Endometrium (tissue), 2 donors: Measurements from ENCODE around the gene AKAP13.
"Not testable (repeated sequence)": the region's sequence is repeated elsewhere in the genome, so short reads cannot be mapped to it uniquely, and the experiment has no call there.

ENCODE experiments used
- FAIRE-seq: peaks from 2 replicates; lab custom pipeline; 2012; peaks lifted over from hg19 to GRCh38; lab: Jason Lieb, UNC
- donor health status: control.
- donor health status: control.

Gene AKAP13

GRCh38 chr15:85380217-85380811 lies at the start of gene AKAP13:
Gene AKAP13, plus strand, starts transcription at chr15:85380603. Its CDS starts 105,118 bp downstream, at chr15:85485721.
- FAIRE-seq: no peak

DNA sequence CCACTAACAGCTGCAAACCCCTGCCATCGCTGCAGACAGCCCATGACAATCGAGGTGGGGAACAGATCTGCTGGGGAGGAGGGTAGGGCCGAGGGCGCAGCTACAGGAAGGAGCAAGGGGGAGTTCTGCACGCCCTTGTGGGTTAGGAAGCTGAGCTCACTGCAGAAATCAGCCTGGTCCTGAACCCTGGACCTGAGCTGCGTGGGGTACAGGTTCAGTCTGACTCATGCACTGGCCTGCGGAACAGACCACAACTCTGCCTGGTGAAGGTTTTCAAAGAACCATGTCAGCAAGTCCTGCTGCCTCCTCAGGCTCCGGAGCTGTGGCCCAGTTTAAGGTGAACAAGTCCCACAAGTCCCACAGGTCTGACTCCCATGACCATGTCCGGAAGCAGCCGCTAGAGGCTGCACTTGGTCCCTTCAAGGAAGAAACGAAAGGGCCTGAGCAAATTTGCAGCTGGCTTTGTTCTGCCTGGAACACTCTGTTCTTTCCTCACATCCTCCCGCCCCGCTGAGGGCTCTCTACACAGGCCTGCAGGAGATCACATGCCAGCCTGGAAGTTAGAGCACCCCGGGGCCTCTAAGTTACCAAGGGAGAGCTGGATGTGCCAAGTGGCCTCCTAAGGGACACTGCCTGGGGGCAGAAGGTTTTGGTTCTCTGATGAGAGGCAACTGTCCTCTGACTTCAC lies 49.4 kb upstream of the AKAP13 start:
- no peak for FAIRE-seq

- no peak for FAIRE-seq
Measured at GRCh38 chr15:85331655-85332285, 48.6 kb upstream of the AKAP13 start.

- no peak for FAIRE-seq
Measured at GRCh38 chr15:85333132-85333831, 47.1 kb upstream of the AKAP13 start.

DNA sequence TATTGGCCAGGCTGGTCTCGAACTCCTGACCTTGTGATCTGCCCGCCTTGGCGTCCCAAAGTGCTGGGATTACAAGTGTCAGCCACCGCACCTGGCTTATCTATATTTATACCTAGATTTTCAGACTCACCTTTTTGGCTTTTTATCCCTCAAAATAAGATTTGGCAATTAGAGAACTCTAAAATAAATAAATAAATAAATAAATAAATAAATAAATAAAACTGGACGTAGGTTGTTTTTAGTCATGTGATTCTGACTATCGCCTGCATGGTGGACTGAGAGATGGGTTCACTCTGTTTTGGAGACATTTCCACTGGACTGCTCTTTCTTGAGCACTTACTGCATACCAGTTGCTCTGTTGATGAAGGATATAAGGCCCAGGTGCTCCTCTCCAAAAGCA lies 46.2 kb upstream of the AKAP13 start:
- no peak for FAIRE-seq

- no peak for FAIRE-seq
Measured at GRCh38 chr15:85335193-85335942, 45.0 kb upstream of the AKAP13 start.

DNA sequence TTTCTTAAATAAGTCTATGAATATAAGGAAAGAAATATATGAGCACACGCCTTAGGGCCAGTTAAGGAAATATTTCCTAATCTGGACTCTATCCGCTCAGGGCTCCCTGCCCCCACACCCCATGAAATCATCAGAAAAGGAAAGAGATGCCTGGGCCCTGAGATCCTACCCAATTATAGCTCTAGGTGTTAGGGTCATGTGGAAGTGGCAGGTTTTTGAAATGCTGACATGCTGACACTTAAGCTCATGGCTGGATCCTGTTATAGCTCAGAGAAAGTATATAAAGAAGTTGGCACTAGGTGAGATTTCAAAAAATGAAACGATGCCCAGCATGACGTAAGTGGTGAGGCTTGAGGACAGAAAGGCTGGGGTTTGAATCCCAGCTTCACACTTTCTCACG lies 43.5 kb upstream of the AKAP13 start:
- FAIRE-seq: no peak

DNA sequence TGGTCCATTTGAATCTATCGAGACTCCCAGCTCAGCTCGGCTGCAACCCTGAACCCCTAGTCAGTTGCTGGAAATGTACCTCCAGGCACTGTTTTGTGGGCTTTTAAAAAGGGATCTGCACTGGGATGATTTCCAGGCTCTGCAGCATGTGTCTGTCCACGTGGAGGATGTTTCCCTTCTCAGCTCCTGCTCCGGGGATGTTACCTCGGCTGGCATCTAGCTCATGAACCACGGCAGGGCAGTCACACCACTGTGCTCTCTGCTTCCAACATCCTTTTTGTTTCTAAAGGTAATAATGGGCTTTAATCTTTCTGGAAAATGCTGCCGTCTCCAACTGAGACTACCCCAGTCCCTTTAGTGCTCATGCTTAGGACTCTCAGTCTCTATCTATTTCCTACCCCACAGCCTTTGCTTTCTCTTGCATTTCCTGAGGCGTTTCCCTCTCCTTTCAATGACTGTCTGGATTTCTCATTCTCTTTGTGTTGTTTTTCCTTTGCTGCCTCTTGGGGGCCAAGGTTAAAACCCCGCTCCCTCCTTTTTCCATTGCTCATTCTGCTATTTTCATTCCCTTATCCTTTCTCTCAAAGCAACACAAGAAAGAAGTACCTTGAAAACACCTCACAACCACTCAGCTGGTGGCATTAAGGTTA lies 42.9 kb upstream of the AKAP13 start:
- no peak for FAIRE-seq

DNA sequence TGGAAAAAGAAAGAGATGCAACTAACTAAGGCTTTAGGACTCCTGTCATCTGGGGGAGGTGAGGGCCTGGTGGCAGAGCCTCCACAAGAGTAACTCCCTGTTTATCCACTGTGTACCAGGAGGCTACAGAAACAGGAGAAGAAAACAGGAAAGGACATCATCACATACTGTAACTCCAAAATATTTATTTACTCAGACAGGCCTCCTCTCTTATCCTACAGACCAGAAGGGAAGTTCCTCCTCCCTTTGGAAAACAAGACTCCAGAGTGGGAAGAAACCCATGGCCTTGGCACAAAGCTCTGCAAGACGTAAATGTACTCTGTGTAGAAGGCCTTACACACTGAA lies 40.1 kb upstream of the AKAP13 start:
- FAIRE-seq: no peak

GRCh38 chr15:85340852-85341251 lies 39.6 kb upstream of the AKAP13 start:
- FAIRE-seq: no peak

- FAIRE-seq: not testable (repeated sequence)
Measured at GRCh38 chr15:85342163-85342562, 38.2 kb upstream of the AKAP13 start.

GRCh38 chr15:85343443-85343842 lies 37.0 kb upstream of the AKAP13 start:
- FAIRE-seq: peak; percentile 96

DNA sequence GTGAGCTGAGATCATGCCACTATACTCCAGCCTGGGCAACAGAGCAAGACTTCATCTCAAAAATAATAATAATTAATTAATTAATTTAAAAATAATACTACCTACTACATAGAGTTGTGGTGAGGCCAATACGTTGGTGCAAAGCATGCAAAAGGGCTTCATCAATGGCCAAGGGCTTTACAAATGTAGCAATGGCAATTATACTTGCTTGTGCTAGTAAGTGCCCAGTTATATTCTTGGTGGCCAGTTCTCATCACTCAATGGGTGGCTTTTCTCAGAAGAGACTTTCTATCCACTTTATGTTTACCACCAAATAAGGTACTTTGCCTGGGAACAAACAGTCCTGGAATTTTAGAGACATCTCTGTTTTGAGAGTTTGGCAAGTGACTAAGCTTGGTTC lies 36.2 kb upstream of the AKAP13 start:
- FAIRE-seq: not testable (repeated sequence)

DNA sequence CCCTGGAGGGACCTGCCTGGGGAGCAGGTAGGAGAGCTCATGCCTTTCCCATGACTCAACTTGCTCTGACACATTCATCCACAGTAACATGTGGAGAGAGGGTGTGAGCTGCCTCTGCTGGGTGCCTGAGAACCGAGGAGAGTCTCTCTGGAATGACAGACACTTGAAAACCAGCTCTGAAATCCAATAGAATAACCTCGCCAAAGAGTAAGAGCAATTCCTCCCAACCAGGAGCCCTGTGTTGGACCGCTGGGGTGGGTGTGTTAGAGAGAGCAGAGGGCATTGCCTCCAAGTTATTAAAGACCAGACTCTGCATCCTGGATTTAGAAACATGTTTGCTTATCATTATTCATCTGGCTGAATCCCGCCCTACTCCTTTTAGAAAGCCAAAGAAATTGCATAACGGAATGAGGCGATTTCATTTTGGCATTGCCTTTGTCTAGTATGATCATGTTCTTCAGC lies 35.7 kb upstream of the AKAP13 start:
- not testable (repeated sequence) for FAIRE-seq

- FAIRE-seq: not testable (repeated sequence)
Measured at GRCh38 chr15:85345196-85345918, 35.0 kb upstream of the AKAP13 start.

- not testable (repeated sequence) for FAIRE-seq
Measured at GRCh38 chr15:85346462-85347084, 33.8 kb upstream of the AKAP13 start.

DNA sequence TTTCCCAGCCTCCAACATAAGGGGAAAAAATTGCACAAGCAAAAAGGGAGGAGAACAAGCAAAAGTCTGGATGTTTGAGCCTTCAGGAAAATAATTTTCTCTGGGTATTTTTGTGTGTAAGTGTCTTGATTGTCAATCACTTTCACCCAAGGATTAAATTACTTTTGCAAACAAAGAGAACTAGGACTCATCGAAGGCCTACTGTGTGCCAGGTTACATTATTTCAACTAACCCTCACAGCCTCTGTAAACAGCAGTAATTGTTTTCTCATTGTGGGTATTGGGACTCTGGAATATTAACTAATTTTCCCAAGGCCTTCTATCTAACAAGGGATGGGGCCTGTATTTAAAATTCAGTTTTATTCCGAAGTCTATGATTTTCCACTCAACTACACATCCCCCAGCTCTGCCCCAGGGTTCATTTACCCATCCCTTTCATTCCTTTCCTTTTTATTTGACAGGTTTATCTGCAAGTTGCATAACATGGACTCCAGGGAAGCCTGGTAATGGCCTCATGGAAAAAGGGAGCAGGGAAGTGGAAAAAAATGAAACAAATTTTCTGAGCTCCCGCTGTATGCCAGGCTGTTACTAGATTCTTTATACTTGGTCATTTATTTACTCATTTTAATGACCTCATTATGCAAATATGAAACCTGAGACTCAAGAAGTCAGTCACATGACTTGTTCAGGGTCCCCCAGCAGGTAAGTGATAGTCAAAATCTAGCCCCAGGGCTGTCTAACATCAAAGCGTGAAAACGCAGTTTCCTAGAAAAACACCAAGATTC lies 32.9 kb upstream of the AKAP13 start:
- not testable (repeated sequence) for FAIRE-seq

DNA sequence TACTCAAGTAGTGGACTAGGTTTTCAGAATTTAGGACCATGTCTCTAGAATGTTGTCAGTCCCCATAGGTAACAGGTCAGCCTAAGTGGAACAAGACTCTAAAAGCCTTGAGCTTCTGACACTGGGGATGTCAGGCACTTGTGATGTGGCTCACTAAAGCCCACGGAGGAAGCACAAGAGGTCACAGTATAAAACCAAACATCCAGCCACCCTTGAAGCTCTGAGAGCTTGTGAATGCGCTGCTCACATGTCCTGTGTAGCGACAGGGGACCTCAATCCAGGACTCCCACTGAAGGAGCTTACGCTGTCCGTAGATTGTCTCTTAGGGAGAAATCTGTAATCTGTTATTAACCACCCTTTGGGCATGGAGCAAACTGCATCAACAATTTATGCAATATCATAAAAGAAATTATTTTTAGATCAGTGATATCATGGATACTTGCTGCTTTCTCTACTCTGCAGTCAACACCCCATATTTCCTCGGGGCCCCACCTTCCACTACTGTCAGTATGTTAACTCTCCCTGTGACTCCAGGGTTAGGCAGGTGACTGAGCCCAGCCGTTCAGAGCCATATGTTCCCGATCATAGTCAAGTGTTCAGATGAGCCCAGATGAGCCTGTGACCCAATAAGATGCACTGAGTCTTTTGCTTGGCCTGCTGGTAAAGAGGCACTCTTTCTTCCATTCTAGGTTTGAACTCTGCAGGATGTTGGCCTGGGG lies 32.2 kb upstream of the AKAP13 start:
- FAIRE-seq: not testable (repeated sequence)

DNA sequence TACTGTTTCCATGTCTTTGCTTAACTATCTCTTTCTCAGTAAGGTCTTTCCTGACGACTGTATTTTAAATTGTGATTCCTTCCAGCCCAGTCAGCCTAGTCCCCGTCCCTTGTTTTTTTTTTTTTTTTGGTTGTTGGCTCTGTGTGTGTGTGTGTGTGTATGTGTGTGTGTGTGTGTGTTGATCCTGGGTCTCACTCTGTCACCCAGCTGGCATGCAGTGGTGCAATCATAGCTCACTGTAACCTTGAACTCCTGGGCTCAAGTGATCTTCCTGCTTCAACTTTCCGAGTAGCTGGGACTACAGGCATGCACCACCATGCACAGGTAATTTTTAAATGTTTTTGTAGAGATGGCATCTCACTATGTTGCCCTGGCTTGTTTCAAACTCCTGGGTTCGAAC lies 31.3 kb upstream of the AKAP13 start:
- not testable (repeated sequence) for FAIRE-seq
